Mesenteric fat pad (tissue), 1 donor: Measurements from ENCODE around the gene OTUD3. TPM values are rescaled to one million over a fixed set of nuclear protein-coding genes. Genes with fewer than 3 reads are reported as not detected.
"Not testable (repeated sequence)": the region's sequence is repeated elsewhere in the genome, so short reads cannot be mapped to it uniquely, and the experiment has no call there.

Experiments
- DNase-seq: peaks from one replicate; pipeline ENCODE4 v3.0.0-alpha.2; 2020; ENCODE audit warnings: low spot score
- total RNA-seq: library from RNA; stranded (reverse); fragmentation: NEBNext Ultra II Directional; extraction: Animal tissue kit (Norgen Biotek cat#: 25700); gene quantifications from one replicate; pipeline ENCODE4 v1.2.1, GENCODE V29; 2021
- donor health status: DM: yes; HTN: yes; CAD: no.

Gene OTUD3
- total RNA-seq, 1 donor from 2014 or later: 8.3 TPM

DNA sequence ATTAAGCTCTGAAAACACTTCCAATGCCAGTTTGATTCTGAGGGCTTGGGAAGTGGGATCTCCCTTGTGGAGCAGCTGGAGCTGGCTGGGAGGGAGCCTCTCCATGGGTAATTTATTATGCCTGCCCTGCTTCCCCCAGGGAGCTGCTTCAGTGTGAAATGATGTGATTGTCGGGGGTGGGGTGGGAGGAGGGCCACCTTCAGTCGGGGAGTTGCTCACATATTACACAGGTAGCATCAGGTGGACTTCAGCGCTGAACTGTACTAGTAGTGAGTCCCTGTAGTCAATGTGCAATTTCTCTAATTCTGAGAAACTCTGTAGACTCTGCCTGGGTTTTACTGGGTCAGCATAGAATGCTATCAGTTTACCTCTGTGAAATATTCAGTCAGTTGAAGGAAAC, 28.5 kb downstream of the OTUD3 start:
- DNase-seq: no peak

DNA sequence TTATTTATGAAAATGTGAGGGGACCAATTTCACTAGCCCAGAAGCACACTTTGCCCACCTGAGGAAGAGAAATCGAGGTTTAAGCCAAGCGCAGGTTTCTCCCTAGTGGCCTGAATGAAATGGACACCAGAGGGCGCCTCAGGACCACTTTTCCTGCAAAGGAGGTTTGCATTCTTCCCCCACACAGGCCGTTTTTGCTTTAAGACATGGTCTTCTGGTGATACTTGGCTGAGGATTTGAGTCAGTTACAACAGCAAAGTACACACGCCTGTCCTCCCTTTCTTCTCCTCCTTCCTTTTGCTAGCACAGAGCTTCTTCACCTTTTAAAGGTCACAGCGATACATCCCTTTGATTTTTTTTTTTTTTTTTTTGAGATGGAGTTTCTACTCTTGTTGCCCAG, 35.9 kb downstream of the OTUD3 start:
- no peak for DNase-seq

DNA sequence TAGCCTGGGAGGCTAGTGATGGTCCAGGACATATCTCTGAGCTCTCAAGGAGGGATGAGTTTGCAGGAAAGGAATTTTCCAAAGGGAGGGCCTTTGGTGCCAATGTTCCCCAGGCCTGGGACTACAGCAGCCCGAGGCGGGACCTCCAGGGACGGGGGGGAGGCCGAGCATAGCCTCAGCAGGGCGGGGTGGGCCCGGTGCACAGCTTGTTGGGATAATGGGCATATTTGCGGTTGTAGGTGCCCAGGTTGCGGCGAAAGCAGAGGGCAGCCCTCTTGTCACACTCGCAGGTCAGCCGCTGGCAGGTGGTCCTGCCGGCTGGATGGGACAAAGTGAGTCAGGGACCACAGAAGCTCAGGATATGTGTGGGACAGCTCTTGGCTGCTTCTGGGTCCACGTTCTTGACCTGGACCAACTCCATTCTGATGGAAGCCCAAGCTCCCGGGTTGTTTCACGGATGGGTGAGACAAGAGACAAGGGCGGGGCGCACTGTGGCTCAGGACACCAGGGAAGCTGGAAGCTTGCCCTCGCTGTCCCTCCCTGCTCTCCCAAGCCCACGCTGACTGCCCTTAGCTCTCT, 38.0 kb downstream of the OTUD3 start:
- no peak for DNase-seq

DNA sequence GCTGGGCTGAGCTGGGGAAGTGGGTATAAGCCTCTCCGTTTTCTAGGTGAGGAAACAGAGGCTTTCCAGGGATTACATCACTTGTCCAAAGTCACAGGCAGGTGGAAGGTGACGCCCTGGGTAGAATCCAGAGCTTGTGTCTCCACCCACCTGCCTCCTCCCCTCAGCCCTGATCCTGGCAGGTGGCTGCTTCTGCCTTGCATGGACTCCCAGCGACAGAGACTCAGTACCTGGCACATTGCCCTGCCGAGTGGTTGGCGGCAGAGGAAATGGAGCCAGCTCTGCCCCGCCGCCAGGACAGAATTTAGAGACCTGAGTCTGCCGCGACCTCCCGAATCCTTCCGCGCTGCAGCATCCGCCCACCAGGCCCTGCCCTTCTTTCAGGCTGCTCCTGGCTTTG, 39.1 kb downstream of the OTUD3 start:
- no peak for DNase-seq

- no peak for DNase-seq
Measured at GRCh38 chr1:19922015-19922688, 40.0 kb downstream of the OTUD3 start.

- no peak for DNase-seq
Measured at GRCh38 chr1:19923137-19923952, 41.1 kb downstream of the OTUD3 start, which contains the start of gene PLA2G2E. TSS of gene PLA2G2E (minus strand) at chr1:19923617. CDS start at chr1:19923559, 58 bp downstream.

GRCh38 chr1:19923953-19924346, 41.8 kb downstream of the OTUD3 start:
- no peak for DNase-seq

- no peak for DNase-seq
Measured at GRCh38 chr1:19925342-19926070, 43.3 kb downstream of the OTUD3 start.

GRCh38 chr1:19926296-19927129, 44.3 kb downstream of the OTUD3 start:
- DNase-seq: no peak

DNA sequence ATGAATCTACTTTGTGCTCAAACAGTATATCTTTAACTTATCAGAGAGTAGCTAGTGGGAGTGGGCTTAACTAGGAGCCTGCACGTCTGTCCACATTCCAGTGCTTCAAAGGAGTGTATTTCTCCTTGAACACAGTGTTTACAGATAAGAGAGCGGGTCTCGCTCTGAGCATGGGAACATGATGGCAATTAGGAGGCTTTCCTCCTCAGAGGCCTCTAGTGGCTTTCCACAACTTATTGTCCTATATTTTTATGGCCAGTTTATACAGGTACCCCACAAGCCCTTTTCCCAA, 44.9 kb downstream of the OTUD3 start:
- not testable (repeated sequence) for DNase-seq

DNA sequence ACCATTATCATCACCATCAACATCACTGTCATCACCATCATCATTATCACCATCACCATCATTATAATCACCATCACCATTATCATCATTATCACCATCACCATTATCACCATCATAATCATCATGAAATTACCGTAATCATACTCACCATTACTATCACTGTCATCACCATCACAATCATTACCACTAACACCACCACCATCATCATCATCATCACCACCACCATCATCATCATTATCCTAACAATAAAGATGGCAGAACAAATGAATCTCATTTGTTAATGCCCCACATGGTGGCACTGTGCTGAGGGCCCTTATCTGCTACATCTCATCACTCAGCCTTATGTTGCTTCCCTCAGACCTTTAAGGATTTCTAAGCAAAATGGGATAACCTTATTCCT, 50.7 kb downstream of the OTUD3 start:
- no peak for DNase-seq

- DNase-seq: no peak
Measured at GRCh38 chr1:19934336-19934735, 52.1 kb downstream of the OTUD3 start.

DNA sequence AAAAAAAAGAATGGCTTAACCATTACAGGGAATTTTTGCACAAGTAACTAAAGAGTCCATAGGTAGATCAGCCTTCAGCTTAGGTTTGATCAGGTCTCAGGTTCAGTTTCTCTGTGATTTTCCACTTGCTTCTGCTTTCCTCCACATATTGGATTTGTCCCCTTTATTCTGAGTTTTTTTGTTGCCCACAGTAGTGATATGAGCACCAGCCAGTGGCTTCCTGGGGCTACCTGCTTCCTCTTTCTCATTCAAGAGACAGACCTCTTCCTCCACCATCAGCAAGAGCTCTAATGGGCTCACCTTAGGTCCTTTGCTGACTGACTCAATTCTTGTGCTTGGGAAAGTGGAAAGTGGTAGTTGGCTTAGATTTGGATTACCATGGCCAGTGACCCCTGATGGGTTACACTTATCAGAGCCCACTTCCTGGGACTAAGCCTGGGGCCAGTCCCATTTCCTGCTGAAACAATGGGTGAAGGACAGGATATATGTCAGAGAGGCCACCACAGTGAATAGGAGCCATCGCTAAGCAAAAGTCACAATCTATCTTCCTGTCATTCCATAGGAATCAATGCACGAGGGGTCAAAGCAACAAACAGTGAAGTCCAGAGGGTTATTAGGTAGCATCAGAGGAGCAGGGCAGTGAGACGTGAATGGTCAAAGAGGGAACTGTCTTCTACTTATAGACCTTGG, 54.0 kb downstream of the OTUD3 start:
- no peak for DNase-seq

DNA sequence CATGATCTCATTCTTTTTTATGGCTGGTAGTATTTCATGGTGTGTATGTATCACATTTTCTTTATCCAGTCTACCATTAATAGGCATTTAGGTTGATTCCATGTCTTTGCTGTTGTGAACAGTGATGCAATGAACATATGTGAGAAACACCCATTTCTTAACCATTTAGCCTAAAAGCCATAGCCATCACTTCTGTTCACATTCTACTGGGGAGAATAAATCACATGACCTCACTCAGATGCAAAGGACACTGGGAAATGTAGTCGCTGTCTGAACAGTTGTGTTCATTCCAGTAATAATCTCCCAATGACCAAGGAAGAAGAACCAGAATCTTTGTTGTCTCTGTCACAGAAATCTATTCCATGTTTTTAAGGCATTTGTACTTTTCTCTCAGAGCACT, 56.3 kb downstream of the OTUD3 start:
- no peak for DNase-seq

- DNase-seq: no peak
Measured at GRCh38 chr1:19940486-19941205, 58.5 kb downstream of the OTUD3 start.

DNA sequence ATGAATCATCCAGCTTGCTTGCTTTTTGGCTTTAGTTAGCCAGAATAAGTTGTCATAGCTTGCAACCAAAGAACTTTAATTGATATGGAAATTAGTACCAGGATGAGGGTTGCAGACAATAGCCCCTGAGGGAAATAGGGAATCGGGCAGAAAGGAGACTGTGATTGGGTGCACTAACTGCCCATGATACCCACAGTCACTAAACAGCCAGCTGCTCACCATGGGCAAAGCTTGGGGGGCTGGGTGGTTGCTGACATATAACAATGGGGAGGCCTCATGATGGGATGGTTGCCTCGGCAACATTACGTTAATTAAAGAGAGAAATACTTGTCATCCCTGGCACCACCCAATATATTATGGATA, 59.0 kb downstream of the OTUD3 start:
- no peak for DNase-seq

DNA sequence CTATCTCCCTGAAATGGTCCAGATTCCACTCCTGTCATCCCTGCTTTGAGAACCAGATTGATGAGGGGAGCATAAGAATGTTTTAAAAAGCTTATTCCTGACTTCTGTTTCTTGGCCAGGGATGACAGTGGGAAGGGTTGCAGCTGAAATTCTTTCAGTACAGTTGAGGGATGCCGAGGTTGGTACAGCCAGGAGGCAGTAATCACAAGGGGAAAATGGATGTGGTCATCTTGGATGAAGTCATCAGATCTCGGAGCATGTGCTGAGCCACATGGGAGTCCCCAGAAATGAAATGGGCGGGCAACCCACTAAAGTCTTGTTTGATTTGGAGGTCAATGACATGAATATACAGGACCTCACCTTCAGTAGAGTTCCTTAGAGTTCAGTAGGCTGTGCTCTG, 59.9 kb downstream of the OTUD3 start:
- no peak for DNase-seq

- no peak for DNase-seq
Measured at GRCh38 chr1:19942657-19943056, 60.5 kb downstream of the OTUD3 start.

DNA sequence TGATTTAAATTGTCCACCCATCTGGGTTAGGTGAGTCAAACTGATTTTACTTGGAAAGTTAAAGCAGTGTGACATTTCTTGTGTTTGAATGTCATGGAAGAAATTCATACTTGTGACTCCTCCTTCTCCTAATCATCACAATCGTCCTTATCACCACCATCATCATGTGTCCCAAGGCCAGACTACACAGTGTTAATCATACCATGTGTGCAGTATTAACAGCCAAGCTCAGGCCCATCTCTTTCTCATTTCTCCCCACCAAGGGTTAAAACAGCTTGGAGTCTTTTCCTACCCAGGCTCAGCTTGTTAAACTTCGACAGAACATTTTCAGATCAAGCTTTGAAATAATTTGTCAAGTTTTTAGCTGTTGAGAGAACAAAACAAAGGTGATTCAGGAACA, 63.7 kb downstream of the OTUD3 start:
- no peak for DNase-seq

- DNase-seq: no peak
Measured at GRCh38 chr1:19946331-19946751, 64.1 kb downstream of the OTUD3 start.
